ENCODE results near the gene CIB2.

DNA sequence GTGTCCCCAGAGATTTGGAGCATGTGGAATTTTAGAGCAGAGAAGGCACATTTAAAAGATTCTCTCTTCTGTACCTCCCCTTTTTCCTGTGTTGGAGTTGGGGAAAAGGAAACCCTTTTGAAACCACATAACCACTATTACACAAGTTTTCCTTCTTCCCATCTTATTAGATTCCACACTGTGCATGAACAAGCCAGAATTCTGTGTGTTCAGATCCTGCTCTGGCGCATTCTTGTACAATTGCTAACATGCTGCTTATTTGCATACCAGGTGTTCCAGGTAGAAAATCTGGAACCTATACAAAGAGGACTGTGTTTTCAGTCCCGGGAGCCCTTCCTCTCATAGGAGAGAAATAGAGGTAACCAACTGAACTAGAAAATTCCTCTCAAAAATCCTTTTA, 2.6 kb upstream of the CIB2 start:
- TF ChIP-seq PRDM1 (tag by site-specific recombination; IDR thresholded peaks at IDR 0.05): no peak
- TF ChIP-seq ZNF600 (tag by site-specific recombination; IDR thresholded peaks at IDR 0.05): no peak
- TF ChIP-seq, protein P1, sequence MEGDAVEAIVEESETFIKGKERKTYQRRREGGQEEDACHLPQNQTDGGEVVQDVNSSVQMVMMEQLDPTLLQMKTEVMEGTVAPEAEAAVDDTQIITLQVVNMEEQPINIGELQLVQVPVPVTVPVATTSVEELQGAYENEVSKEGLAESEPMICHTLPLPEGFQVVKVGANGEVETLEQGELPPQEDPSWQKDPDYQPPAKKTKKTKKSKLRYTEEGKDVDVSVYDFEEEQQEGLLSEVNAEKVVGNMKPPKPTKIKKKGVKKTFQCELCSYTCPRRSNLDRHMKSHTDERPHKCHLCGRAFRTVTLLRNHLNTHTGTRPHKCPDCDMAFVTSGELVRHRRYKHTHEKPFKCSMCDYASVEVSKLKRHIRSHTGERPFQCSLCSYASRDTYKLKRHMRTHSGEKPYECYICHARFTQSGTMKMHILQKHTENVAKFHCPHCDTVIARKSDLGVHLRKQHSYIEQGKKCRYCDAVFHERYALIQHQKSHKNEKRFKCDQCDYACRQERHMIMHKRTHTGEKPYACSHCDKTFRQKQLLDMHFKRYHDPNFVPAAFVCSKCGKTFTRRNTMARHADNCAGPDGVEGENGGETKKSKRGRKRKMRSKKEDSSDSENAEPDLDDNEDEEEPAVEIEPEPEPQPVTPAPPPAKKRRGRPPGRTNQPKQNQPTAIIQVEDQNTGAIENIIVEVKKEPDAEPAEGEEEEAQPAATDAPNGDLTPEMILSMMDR (tag by site-specific recombination; IDR thresholded peaks at IDR 0.05): no peak
- no peak for TF ChIP-seq ZNF211 (tag by site-specific recombination; IDR thresholded peaks at IDR 0.05; ENCODE audit: low read depth)
- no peak for TF ChIP-seq ZNF433 (tag by site-specific recombination; IDR thresholded peaks at IDR 0.05; ENCODE audit: low read depth)
- TF ChIP-seq ZNF473 (tag by site-specific recombination; IDR thresholded peaks at IDR 0.05): no peak
